Measurements from ENCODE around the gene CAND2. TPM values are rescaled to one million over a fixed set of nuclear protein-coding genes. Genes with fewer than 3 reads are reported as not detected.
"Not testable (repeated sequence)": the region's sequence is repeated elsewhere in the genome, so short reads cannot be mapped to it uniquely, and the experiment has no call there.

The CAND2 gene
- total and polyA plus RNA-seq, 4 donors: 0.38 to 1.6 (median 0.92) TPM

DNA sequence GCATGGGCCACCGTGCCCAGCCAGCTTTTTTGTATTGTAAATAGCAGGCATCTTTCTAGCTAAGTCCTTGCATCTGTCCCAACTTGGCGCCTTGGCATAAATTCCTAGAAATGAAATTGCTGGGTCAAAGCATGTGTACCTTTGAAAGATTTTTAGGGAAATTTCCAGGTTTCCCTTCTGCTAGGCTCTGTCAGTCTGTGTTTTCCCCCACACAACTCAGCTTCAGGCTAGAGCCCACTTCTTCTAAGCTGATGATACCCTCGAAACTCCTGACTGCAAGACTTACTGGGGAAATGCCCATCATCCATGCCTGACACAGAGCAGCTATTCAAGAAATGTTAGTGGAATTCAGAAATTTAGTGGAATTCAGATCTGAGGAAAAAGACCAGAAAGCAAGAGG is 55.7 kb downstream of the CAND2 start (continued):
- TF ChIP-seq HNF4A (conservative IDR thresholded peaks at IDR 0.05): no peak

- H3K36me3 ChIP-seq (ENCODE audit: control insufficient read depth in 4 of 4, insufficient read depth in 3 of 4, low read depth in 1 of 4, low read length in 3 of 4); H3K27ac ChIP-seq (ENCODE audit: low read depth in 1 of 2, low read length in 2 of 2); H3K9me3 ChIP-seq (ENCODE audit: control insufficient read depth in 4 of 4, low read length in 3 of 4); H3K9ac ChIP-seq (ENCODE audit: low read depth in 1 of 2, low read length in 2 of 2); H3K4me1 ChIP-seq (ENCODE audit: control insufficient read depth in 4 of 4, insufficient read depth in 4 of 4, low read length in 3 of 4); DNase-seq (ENCODE audit: low spot score); H3K27me3 ChIP-seq (ENCODE audit: control insufficient read depth in 4 of 4, insufficient read depth in 4 of 4, low read length in 3 of 4); H3K4me3 ChIP-seq (ENCODE audit: low read depth in 1 of 3, low read length in 3 of 3): not testable (repeated sequence)
- WGBS: 81% methylated on average over 2 of the region's 2 CpGs
Observed at GRCh38 chr3:12853847-12854246, 57.4 kb downstream of the CAND2 start.

DNA sequence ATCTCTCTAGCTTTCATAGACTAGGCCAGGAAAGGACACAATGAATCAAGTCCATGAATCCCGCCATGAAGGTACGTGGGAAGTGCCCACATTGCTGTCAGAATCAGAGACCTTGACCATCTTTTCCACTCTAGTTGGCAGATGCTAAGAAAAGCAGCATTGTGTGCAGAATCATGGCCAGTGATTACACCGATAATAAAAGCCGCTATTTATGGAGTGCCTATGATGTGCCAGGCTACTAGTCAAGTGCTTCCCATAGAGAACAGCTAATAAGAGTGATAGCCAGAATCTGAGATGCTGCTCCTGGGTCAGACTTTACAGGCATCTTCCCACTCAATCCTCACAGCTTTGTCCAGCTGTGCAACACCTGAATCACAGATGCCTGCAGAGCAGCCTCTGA is 58.1 kb downstream of the CAND2 start:
- DNase-seq (ENCODE audit: low spot score): no peak
- no peak for TF ChIP-seq SP1 (IDR thresholded peaks at IDR 0.05)
- TF ChIP-seq, protein P1, sequence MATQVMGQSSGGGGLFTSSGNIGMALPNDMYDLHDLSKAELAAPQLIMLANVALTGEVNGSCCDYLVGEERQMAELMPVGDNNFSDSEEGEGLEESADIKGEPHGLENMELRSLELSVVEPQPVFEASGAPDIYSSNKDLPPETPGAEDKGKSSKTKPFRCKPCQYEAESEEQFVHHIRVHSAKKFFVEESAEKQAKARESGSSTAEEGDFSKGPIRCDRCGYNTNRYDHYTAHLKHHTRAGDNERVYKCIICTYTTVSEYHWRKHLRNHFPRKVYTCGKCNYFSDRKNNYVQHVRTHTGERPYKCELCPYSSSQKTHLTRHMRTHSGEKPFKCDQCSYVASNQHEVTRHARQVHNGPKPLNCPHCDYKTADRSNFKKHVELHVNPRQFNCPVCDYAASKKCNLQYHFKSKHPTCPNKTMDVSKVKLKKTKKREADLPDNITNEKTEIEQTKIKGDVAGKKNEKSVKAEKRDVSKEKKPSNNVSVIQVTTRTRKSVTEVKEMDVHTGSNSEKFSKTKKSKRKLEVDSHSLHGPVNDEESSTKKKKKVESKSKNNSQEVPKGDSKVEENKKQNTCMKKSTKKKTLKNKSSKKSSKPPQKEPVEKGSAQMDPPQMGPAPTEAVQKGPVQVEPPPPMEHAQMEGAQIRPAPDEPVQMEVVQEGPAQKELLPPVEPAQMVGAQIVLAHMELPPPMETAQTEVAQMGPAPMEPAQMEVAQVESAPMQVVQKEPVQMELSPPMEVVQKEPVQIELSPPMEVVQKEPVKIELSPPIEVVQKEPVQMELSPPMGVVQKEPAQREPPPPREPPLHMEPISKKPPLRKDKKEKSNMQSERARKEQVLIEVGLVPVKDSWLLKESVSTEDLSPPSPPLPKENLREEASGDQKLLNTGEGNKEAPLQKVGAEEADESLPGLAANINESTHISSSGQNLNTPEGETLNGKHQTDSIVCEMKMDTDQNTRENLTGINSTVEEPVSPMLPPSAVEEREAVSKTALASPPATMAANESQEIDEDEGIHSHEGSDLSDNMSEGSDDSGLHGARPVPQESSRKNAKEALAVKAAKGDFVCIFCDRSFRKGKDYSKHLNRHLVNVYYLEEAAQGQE (IDR thresholded peaks at IDR 0.05): no peak
- no peak for TF ChIP-seq HNF4G (IDR thresholded peaks at IDR 0.05)
- TF ChIP-seq FOXA2 (IDR thresholded peaks at IDR 0.05): no peak
- no peak for TF ChIP-seq HNF4A (conservative IDR thresholded peaks at IDR 0.05)
- TF ChIP-seq EGR1 (IDR thresholded peaks at IDR 0.05; ENCODE audit: low read depth in 2 of 2): no peak
- TF ChIP-seq GABPA (IDR thresholded peaks at IDR 0.05 in 1 of 2, conservative IDR thresholded peaks at IDR 0.05 in 1 of 2): no peak
- TF ChIP-seq RAD21 (IDR thresholded peaks at IDR 0.05): no peak
- TF ChIP-seq, protein P2, sequence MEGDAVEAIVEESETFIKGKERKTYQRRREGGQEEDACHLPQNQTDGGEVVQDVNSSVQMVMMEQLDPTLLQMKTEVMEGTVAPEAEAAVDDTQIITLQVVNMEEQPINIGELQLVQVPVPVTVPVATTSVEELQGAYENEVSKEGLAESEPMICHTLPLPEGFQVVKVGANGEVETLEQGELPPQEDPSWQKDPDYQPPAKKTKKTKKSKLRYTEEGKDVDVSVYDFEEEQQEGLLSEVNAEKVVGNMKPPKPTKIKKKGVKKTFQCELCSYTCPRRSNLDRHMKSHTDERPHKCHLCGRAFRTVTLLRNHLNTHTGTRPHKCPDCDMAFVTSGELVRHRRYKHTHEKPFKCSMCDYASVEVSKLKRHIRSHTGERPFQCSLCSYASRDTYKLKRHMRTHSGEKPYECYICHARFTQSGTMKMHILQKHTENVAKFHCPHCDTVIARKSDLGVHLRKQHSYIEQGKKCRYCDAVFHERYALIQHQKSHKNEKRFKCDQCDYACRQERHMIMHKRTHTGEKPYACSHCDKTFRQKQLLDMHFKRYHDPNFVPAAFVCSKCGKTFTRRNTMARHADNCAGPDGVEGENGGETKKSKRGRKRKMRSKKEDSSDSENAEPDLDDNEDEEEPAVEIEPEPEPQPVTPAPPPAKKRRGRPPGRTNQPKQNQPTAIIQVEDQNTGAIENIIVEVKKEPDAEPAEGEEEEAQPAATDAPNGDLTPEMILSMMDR (IDR thresholded peaks at IDR 0.05; ENCODE audit: low read depth, low read length, missing input control): no peak
- no peak for TF ChIP-seq RXRA (IDR thresholded peaks at IDR 0.05)
- TF ChIP-seq YY1 (IDR thresholded peaks at IDR 0.05): no peak
- no peak for TF ChIP-seq MAX (IDR thresholded peaks at IDR 0.05)
- no peak for TF ChIP-seq TAF1 (conservative IDR thresholded peaks at IDR 0.05)
- TF ChIP-seq, protein P3, sequence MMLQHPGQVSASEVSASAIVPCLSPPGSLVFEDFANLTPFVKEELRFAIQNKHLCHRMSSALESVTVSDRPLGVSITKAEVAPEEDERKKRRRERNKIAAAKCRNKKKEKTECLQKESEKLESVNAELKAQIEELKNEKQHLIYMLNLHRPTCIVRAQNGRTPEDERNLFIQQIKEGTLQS (IDR thresholded peaks at IDR 0.05): no peak
- TF ChIP-seq JUND (IDR thresholded peaks at IDR 0.05): no peak
- no peak for TF ChIP-seq NR2F2 (IDR thresholded peaks at IDR 0.05)
- TF ChIP-seq, protein P4, sequence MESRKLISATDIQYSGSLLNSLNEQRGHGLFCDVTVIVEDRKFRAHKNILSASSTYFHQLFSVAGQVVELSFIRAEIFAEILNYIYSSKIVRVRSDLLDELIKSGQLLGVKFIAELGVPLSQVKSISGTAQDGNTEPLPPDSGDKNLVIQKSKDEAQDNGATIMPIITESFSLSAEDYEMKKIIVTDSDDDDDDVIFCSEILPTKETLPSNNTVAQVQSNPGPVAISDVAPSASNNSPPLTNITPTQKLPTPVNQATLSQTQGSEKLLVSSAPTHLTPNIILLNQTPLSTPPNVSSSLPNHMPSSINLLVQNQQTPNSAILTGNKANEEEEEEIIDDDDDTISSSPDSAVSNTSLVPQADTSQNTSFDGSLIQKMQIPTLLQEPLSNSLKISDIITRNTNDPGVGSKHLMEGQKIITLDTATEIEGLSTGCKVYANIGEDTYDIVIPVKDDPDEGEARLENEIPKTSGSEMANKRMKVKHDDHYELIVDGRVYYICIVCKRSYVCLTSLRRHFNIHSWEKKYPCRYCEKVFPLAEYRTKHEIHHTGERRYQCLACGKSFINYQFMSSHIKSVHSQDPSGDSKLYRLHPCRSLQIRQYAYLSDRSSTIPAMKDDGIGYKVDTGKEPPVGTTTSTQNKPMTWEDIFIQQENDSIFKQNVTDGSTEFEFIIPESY (IDR thresholded peaks at IDR 0.05): no peak
- no peak for TF ChIP-seq FOXA1 (IDR thresholded peaks at IDR 0.05)
- Histone ChIP-seq H3K27ac (ENCODE audit: low read depth in 1 of 2, low read length in 2 of 2) (no peak overlapping the region), H3K4me3 (ENCODE audit: low read depth in 1 of 3, low read length in 3 of 3) (no peak overlapping the region), H3K9me3 (ENCODE audit: control insufficient read depth in 4 of 4, low read length in 3 of 4) (no peaks in the 10 kb centered on the region), H3K4me1 (ENCODE audit: control insufficient read depth in 4 of 4, insufficient read depth in 4 of 4, low read length in 3 of 4) (no peaks in the 10 kb centered on the region), H3K9ac (ENCODE audit: low read depth in 1 of 2, low read length in 2 of 2) (no peak overlapping the region), H3K36me3 (ENCODE audit: control insufficient read depth in 4 of 4, insufficient read depth in 3 of 4, low read depth in 1 of 4, low read length in 3 of 4) (no peaks in the 10 kb centered on the region), H3K27me3 (ENCODE audit: control insufficient read depth in 4 of 4, insufficient read depth in 4 of 4, low read length in 3 of 4) (no peaks in the 10 kb centered on the region)
- WGBS: 93% methylated on average over 4 of the region's 4 CpGs

All from liver (tissue), 9 donors.